HuH-7 (cell line): ENCODE data around the gene STAG3.
"Not testable (repeated sequence)": the region's sequence is repeated elsewhere in the genome, so short reads cannot be mapped to it uniquely, and the experiment has no call there.

Experiments used
- DNase-seq: peaks from one replicate; pipeline ENCODE4 v3.0.0; 2011; ENCODE audit warnings: low spot score

STAG3 gene

DNA sequence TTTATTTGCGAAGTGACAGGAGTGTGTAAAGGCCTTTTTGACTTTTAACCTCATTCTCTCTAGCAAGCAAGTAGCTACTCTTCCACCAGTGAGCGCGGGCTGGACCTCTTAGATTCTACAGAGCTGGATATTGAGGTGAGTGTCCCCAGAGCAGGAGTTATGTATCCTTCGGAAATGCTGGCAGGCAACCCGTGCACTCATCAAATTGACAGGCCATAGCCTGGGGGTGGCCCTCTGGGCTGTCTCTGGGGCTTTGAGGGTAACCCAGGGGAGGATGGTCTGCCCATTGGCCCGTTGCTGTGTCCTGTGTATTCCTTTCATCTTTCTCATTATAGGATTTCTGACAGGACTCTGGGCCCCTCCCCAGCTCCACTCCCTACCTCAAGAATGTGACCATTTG, 36.0 kb downstream of the STAG3 start:
- DNase-seq, result no peak

DNA sequence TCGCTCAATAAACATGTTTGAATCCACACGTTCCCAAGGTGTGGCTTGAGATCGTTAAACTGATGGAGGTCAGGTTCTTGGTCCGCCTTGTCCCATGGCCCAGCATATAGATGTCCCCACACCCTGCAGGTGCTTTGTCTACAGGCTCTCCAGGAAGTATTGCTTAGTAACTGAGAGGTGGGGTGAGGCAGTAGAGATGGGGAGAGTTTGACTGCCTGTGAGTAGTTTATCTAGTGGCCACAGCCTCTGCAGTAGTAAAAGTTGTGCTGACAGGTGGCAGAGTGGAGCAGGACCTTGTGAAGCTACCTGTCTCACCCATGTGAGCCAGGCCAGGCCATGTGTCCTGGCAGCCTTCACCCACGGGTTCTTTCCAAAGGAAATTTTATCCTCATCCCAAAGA, 36.6 kb downstream of the STAG3 start:
- not testable (repeated sequence) for DNase-seq

DNA sequence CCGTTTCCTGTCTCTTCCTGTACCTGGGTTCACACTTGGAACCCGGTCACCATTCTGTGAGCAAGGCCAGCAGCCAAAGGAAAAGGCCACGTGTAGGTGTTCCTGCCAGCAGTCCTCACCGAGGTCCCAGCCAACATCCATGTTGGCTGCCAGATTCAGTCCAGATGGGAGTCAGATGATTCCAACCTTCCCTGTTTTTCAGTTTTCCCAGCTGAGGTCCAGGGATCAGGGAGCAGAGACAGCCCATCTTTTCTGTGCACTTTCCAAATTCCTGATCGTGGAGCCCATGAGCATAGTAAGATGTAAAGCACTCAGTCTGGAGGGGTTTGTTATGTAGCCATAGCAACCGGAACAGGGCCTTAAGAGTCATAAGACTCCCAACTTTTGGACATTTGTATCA, 38.2 kb downstream of the STAG3 start:
- no peak for DNase-seq

DNA sequence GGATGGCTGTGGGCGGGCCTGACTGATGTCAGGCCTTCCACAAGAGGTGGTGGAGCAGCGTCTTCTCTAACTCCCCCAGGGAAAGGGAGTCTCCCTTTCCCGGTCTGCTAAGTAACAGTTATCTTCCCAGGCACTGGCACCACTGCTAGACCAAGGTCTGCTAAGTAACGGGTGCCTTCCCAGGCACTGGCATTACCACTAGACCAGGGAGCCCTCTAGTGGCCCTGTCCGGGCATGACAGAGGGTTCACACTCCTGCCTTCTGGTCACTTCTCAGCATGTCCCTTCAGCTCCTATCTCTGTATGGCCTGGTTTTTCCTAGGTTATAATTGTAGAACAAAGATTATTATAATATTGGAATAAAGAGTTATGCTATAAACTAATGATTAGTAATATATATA, 40.2 kb downstream of the STAG3 start:
- DNase-seq, result not testable (repeated sequence)

DNA sequence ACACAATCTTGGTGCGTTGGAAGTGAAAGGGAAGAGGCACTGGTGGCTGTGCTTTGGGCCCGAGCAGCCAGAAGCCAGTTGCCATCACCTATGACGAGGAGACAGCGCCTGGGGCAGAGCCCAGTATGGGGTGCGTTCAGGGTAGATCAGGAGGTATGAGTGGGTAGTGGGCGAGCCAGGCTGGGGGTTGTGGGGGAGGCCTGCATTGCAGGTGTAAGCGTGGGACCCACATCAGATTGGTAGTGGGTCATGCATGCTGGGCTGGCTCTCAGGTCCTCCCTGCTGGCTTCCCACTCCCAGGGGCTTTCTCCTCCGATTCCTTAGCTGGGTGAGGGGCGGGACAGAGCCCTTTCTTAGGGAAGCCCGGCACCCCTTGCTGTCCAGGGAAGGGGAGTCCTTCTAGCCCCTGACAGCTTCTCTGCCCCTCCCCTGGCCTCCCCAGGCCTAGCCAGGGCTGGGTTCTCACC, 41.6 kb downstream of the STAG3 start:
- no peak for DNase-seq

DNA sequence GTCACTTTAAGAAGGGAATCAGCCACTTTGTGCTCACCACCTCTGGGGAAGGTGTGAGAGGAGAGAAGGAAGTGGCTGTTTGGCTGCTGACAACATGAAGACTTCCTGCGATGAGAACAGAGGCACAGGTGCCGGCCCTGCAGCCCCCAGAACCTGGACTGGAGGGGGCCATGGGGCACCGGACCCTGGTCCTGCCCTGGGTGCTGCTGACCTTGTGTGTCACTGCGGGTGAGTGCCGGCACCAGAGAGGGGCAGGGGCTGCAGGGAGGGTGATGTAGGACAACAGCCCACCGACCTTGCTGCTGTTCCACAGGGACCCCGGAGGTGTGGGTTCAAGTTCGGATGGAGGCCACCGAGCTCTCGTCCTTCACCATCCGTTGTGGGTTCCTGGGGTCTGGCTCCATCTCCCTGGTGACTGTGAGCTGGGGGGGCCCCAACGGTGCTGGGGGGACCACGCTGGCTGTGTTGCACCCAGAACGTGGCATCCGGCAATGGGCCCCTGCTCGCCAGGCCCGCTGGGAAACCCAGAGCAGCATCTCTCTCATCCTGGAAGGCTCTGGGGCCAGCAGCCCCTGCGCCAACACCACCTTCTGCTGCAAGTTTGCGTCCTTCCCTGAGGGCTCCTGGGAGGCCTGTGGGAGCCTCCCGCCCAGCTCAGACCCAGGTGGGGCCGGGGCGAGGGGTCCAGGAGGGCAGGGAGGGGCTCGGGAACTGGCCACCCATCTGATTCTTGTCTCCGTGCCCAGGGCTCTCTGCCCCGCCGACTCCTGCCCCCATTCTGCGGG, 42.3 kb downstream of the STAG3 start, which contains the start of gene PVRIG:
TSS of gene PVRIG (plus strand) at position 149 of the 785 bp plus-strand sequence. CDS start at position 171, 22 bp downstream.
- DNase-seq, result not testable (repeated sequence)

DNA sequence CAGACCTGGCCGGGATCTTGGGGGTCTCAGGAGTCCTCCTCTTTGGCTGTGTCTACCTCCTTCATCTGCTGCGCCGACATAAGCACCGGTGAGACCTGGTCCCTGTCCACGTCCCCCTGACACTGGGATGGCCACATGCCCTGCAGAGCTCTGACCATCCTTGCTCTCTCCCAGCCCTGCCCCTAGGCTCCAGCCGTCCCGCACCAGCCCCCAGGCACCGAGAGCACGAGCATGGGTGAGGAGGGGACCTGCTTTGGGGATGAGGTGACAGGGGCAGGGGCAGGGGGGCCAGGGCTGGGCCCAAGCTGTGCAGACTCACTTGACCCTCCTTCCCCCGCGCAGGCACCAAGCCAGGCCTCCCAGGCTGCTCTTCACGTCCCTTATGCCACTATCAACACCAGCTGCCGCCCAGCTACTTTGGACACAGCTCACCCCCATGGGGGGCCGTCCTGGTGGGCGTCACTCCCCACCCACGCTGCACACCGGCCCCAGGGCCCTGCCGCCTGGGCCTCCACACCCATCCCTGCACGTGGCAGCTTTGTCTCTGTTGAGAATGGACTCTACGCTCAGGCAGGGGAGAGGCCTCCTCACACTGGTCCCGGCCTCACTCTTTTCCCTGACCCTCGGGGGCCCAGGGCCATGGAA, 43.0 kb downstream of the STAG3 start:
- no peak for DNase-seq

DNA sequence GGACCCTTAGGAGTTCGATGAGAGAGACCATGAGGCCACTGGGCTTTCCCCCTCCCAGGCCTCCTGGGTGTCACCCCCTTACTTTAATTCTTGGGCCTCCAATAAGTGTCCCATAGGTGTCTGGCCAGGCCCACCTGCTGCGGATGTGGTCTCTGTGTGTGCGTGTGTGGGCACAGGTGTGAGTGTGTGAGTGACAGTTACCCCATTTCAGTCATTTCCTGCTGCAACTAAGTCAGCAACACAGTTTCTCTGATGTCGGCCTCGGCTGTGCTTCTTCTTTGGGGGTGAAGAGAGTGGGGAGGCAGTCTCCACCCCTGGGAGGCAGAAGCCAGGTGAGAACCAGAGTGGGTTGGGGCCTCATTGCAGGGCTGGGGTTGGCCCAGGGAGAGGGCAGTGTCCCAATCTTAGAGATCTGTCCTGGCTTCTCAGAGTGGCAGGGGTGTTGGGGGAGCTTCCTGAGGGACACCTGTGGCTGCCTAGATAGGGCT, 43.6 kb downstream of the STAG3 start:
- no peak for DNase-seq

DNA sequence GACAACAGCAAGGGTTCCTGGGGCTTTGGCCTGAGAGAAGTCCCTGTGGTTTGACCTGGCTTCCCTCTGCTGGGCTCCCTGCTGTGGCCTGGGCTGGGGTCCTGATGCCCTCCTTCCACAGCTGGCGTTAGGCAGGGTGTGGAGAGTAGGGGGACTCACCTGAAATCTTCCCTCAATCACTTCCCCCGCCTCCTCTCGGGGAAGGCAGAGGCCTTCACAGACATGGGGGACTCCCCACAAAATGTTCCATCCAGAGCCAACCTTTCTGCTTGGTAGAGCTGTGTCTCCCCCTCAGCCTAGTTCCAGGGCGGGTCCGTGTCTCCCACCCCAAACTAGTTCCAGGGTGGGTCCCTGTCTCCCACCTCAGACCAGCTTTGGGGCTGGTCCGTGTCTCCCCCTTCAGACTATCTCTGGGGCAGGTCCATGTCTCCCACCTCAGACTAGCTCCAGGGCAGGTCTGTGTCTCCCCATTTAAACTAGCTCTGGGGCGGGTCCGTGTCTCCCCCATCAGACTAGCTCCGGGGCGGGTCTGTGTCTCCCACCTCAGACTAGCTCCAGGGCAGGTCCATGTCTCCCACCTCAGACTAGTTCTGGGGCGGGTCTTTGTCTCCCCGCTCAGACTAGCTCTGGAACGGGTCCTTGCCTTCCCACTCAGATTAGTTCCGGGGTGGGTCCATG, 44.2 kb downstream of the STAG3 start:
- DNase-seq, result no peak

DNA sequence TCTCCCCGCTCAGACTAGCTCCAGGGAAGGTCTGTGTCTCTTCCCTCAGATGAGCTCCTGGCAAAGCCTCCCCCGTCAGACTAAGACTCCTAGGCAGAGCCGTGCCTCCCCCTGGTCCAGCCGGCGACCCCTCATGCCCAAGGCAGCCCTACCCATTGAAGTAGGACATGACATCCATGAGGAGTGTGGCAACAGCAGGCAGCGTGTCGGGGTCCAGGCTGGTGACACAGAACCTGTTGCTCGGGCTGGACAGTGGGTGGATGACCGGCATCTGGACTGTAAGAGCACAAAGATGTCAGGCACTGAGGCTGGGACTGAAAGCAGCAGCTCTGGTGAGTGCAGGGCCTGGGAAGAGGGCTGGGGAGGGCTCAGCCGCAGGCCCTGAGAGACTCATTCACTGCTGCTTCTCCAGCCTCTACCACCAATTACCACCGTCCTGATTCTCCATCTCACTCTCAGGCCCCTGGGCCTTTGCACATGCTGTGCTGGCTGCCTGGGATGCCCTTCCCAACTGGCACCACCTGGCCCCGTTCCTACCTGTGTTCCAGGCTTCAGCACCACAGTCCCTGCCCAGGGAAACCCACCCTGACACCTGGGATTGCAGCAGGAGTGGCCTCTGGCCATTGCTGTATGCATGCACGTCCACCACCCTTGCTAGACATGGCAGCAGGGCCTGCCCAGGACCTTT, 44.9 kb downstream of the STAG3 start:
- DNase-seq, result no peak

DNA sequence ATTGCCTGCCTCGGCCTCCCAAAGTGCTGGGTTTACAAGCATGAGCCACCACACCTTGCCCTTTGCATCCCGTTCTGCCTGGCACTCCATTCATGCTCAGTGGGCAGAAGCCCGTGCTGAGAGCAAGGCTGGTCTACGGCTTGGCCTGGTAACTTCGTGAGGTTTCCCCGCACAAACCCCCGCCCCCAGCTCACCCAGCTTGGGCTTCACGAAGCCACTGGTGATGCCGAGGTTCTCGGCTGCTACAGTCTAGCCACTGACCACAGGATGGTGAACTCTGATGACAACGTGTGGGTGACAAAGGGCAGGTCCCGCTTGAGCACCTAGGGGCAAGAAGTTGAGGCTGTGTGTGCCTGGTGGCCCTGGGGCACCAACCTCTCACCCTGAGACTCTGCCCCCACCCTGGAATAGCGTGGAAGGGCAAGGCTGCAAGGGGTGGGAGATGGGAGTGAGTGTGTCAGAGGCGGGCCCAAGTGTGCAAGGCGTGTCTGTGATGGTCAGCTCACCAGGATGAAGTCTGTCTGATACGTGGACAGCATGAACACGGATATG, 45.7 kb downstream of the STAG3 start:
- not testable (repeated sequence) for DNase-seq

DNA sequence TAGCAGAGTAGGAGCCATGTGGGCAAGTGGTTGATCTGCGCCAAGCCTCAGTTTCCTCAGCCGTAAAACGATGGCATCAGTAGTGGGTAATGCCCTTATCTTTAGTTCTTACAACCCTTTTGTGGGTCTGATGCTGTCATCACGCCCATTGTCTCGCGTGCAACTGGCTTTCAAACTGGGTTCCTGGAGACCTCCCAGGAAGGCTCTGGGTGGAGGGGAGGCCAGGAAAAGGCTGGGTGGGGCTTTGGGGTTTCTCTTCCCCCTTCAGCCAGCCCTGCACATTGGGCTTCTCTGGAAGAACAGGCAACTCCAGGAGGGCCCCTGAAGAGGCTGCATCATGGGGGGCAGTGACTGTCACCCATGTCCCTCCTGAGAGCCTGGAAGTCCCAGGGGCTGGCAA, 47.2 kb downstream of the STAG3 start:
- not testable (repeated sequence) for DNase-seq

DNA sequence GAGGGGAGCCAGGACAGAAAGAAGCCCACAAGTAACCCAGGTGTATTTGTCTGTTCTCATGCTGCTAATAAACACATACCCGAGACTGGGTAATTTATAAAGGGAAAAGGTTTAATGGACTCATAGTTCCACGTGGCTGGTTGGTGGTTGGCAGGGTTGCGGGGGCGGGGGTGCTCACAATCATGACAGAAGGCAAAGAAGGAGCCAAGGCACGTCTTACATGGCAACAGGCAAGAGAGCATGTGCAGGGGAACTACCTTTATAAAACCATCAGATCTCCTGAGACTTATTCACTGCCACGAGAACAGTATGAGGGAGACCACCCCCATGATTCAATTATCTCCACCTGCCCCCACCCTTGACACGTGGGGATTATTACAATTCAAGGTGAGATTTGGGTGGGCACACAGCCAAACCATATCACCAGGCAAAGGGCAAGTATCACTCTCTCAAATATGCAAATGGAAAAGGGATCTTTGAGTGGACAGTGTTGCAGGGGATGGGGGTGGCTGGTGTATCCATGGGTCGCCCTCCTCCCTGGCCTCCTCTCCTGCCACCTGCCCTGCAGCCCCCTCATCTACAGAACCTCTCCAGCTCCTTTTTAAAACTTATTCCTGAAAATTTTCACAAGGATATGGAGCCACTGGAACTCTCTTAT, 57.1 kb downstream of the STAG3 start:
- DNase-seq, result not testable (repeated sequence)

DNA sequence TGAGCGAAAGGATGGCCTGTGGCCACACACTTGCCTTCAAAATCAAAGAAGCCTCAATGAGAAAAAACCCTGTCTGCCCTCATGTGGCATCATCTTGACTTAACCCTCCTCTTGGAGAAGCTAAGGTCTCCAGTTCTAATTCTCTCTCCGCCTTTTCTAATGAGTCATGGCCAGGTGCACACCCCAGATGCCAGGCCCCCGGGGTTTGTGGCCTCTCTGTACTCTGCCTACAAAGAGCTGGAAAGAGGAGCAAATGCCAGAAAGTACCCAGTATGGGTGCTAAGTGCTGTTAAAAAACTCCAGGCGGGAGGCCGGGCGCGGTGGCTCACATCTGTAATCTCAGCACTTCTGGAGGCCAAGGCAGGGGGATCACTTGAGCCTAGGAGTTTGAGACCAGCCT, 62.3 kb downstream of the STAG3 start:
- DNase-seq, result not testable (repeated sequence)

DNA sequence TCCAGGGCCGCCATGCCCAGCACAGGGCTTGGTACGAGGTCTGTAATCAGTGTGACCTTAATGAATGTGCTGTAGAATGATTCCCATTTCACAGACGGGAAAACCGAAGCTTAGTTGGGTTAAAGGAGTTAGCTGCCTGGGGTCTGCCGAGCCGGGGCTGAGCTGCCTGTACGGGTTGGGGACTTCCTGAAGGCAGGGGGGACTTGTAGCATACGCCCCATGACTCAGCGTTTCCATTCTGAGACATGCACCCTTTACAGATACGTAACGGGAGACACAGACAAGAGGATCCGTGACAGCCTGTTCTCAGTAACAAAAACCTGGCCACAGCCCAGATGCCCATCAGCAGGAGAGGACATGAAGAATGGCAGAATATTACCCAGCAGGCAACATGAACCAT, 65.7 kb downstream of the STAG3 start:
- DNase-seq, result not testable (repeated sequence)

DNA sequence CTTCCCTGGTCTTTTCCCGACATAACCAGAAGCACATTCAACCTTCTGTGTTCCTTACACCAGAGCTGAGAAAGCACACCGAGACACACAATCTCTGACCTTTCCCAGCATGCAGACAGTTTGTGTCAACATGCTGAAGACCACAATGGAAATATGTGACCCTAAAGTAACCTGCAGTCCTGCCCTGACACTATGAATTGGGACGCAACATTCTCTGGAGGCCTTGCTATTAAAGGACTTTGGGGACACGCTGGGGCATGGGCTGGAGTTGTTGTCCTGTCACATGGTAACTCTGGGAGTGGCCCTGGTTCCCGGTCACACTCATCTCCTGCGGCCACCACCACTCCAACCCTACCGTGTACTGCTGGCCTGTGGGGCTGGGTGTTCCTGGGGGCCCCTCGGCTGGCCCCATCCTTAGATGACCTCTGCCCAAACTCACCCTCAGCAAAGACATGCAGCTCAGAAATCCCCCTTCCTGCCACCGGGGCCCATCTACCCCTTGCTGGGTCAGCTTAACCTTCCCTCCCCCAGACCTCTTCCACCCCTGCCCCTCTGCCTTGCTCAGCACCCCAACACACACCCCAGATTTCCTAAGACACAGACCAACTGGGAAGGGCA, 67.4 kb downstream of the STAG3 start:
- DNase-seq, result not testable (repeated sequence)

DNA sequence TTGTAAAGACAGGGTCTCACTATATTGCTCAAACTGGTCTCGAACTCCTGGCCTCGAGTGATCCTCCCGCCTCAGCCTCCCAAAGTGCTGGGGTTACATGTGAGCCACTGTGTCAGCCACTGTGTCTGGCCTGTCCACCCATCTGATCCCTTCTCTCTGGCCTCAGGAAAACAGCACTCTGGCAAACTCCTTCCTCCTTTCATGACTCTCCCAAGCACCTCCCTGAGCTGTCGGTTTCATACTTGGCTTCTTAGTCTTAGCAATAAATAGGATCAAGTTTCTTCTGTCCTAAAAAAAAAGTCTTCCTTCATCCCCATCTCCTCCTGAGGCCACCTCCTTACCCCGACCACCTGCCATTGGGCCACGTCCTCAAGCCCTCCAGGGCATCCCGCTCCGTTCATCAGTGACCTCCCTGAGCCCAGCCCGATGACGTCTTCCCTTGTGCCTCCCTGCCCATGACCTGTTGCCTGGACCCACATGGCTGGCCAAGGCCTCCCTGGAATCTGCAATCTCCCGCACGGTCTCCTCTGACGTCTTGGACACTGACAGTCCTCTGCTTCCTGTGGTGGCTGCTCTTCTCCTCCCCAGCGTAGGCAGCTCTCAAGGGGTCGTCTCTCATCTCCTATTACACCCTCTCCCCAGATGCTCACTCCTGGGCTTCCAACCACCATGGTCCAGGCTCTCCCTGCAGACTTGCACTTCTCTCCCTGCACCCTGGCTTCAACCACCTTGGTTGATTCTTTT, 68.6 kb downstream of the STAG3 start:
- not testable (repeated sequence) for DNase-seq

DNA sequence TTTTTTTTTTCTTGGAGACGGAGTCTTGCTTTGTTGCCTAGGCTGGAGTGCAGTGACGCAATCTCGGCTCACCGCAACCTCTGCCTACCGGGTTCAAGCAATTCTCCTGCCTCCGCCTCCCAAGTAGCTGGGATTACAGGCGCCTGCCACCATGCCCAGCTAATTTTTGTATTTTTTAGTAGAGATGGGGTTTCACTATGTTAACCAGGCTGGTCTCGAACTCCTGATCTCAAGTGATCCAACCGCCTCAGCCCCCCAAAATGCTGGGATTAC, 69.1 kb downstream of the STAG3 start:
- not testable (repeated sequence) for DNase-seq

DNA sequence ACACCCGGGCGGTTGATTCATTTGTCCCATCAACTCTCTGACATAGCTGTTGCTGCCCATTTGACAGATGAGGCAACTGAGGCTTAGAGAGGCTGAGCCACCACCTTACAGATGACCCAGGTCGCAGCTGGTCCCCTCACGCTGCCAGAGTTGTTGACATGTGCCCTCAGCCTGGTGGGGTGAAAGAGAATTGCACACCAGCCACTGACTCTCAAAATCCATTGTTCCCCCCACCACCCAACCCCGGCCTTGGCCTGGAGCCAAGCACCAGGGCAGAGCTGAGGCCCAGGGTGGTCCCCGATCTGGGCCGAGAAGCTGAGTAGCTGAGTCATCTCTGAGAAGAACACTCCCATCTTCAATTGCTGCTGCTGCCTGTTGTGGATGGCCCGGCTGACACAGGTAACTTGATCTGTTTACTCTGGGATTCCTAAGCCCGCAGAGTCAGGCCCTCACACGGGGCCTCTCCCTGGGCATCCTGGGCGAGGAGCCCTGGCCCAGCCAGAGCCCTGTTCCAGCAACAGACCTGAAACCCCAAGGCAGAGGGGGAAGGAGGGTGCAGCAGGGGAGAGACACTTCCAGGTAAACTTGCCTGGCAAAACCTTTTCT, 69.5 kb downstream of the STAG3 start:
- peak; percentile 85 for DNase-seq

DNA sequence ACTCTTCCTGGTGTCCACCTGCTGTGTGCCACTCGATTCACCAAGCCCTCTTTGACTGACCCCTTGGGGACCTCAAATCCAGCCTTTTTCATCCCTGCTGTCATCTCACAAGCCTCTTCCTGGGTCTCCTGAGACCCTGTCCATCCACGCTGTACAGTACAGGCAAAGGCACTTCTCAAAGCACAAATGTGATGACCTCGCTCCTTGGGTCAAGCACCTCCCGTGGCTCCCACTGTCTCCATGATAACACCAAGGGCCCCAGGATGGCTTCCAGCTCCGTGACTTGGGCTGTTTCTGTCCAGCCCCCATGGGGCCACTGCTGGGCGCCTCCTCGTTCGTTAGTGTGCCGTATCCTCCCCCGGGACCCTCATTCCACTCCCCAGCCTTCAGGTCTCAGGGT, 70.8 kb downstream of the STAG3 start:
- DNase-seq, result no peak
